ENCODE results near the gene PXMP2.
A peak's percentile ranks its signal among the peaks of the same experiment; 100 is the strongest.

Gene PXMP2

GRCh38 chr12:132698341-132698740 lies 11.0 kb downstream of the PXMP2 start:
- no peak for DNase-seq

DNA sequence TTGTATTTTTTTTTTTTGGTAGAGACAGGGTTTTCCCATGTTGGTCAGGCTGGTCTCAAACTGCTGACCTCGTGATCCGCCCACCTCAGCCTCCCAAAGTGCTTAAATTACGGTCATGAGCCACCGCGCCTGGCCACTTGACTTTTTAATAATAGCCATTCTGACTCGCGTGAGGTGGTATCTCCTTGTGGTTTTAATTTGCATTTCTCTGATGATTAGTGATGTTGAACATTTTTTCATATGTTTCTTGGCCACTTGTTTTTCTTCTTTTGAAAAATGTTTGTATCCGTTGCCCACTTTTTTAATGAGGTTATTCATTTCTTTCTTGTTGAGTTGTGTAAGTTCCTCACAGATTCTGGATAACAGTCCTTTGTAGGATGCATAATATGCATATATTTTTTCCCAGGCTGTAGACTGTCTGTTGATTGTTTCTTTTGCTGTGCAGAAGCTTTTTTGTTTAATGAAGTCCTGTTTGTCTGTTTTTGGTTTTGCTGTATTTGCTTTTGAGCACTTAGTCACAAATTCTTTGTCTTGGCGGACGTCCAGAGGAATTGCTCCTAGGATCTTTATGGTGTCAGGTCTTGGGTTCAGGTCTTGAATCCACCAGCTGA lies 12.9 kb downstream of the PXMP2 start:
- no peak for DNase-seq

GRCh38 chr12:132702640-132703039 lies 15.3 kb downstream of the PXMP2 start:
- no peak for DNase-seq

- no peak for DNase-seq
These were observed 16.3 kb downstream of the PXMP2 start for GRCh38 chr12:132703641-132704040.

DNA sequence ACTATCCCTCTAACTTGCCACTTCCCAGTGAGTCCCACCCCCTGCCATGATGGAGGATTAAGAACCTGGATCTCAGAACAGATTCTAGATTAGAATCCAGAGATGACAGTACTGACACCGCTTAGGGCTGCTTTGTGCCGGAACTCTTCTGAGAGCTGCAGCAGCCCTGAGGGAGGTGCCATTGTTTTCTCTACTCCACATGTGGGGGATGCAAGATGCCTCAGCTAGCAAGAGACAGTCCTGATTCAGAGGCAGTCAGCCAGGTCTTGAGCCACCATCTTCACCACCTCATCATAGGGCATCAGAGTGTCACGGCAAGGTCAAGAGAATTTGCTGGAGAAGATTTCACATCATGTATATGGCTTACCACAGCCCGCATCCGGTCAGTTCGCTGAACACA lies 19.9 kb downstream of the PXMP2 start:
- no peak for DNase-seq

DNA sequence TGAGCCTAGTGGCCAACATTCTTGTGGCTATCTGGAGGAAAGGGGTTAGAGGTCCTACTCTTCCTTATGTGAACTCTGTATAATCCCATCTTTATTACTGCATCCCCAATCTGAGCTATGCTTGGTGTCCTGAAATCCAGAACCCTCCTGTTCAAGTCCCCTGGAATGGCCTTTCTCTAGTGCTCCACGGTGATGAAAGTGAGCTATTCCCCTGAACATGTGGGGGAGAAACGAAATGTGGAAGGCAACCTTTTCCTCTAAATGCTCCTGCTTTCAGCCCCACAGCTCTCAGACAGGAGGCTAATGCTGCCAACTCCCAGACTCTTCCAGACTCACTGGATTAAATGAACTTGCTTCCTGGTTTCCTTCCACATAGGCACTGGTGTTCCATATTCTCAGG lies 20.8 kb downstream of the PXMP2 start:
- no peak for DNase-seq

- no peak for DNase-seq
These were observed 22.6 kb downstream of the PXMP2 start for GRCh38 chr12:132710043-132710404.

GRCh38 chr12:132710405-132711079 lies 23.2 kb downstream of the PXMP2 start, which contains the start of gene PGAM5:
Gene PGAM5 (plus strand): TSS chr12:132710842. CDS start chr12:132710877, 35 bp downstream.
- peak; percentile 96 for DNase-seq

- DNase-seq = no peak
These were observed 23.9 kb downstream of the PXMP2 start for GRCh38 chr12:132711080-132711843.

- DNase-seq = no peak
These were observed 25.7 kb downstream of the PXMP2 start for GRCh38 chr12:132713123-132713522.

DNA sequence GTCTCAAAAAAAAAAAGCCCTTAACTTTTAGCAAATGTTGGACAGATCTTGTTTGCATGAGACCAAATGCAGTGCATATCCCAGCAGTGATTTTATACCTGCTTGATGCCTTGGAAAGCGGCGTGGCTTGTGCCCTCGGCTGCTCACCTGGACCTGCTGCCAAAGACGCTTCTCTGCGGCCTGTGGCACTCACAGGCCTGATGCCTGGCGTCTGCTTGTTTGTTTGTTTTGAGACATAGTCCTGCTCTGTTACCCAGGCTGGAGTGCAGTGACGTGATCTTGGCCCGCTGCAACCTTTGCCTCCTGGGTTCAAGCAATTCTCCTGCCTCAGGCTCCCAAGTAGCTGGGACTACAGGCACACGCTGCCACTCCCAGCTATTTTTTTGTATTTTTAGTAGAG lies 28.5 kb downstream of the PXMP2 start:
- no peak for DNase-seq

DNA sequence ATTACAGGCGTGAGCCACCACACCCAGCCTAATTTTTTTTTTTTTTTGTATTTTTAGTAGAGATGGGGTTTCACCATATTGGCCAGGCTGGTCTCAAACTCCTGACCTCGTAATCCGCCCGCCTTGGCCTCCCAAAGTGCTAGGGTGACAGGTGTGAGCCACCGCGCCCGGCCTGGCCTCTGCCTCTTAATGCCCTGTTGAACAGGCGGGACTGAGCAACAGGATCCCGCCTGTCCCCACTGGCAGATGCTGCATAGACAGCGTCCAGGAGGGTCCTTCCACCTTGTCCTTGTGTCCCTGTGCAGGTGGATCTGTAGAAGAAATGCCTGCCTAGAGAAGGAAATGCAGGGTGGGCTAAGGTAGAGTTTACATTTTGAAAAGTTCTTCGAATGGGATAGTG lies 29.0 kb downstream of the PXMP2 start:
- DNase-seq = no peak

- no peak for DNase-seq
These were observed 29.6 kb downstream of the PXMP2 start for GRCh38 chr12:132717011-132717410.

DNA sequence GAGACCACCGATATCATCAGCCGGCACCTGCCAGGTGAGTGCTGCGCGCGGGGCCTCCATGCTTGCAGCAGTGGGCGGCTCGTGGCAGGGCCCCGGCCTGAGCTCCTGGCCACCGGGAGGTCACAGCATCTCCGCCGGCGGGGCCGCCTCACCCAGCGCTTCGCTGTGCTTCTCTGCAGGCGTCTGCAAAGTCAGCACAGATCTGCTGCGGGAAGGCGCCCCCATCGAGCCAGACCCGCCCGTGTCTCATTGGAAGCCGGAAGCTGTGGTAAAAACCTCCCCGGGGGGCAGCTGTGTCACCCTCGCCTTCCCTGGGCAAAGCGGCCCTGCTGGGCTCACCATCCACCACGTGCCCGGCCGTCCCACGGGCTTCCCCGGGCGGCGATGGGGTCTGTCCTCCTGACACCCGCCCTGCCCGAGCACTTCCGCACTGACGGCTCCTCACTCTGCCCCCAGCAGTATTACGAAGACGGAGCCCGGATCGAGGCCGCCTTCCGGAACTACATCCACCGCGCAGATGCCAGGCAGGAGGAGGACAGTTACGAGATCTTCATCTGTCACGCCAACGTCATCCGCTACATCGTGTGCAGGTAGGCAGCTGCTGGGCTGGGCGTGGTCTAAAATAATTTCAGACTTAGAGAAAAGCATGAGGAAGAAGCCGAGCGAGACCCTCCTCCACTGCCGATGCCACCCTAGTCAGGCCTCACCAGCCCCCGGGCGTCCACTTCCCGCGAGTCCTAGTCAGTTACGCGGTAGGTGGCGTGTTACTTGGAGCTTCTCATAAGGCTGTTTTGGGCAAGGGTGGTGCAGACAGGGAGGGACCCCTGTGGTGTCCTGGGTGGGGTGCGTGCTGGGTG lies 30.4 kb downstream of the PXMP2 start:
- DNase-seq = no peak

DNA sequence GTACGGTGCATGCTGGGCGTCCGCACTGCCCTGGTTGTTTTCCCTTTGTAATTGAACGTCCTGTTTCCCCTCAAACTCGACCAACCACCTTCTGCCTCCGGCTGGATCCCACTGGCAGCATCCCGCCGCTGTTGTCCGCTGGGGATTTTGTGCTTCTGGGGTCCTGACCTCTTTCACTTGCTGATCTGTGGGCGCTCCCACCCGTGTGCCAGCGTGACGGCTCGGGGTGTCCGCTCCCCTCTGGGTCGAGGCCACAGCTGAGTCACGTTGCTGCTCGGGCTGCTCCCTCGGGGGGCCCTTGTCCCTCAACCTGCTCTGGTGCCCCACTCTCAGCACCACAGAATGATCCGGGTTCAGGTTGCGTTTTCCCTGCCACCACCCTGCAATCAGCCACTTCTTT lies 31.3 kb downstream of the PXMP2 start:
- DNase-seq = no peak

DNA sequence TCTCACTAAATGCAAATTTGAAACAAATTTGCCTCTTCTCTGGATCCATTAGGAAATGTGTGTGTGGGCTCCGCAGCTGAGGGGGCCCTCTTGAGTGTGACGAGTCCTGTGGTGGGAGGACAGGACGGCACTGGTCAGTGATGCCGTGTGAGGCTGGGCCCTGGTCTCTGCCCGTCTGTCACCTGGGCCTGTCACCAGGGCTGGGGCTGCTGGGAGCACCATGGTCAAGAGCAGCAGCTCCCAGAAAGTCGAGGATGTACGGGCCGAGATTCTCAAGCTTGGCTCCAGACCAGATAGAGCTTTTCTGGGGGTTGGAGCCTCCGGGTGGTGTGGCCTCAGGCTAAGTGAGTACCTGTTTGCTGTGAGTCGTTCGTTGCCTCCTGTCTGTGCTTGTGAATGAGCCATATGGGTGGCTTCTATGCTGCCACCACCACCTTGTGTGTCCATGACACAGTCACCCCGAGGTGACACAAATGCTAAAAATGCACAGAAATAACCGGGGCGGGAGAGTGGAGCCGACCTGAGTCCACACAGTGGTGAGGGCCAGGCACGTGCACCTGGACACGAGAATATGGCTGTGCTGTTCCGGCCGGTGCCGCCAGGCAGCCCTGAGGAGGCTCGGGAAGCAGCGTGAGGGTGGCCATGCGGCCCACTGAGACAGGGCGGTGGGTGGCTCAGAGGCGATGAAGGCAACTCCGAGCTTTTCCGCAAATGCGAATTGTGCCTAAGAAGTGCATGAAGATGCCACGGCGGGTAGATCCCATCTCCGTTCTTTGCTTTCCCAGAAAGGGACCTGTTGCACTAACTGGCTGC lies 32.0 kb downstream of the PXMP2 start:
- no peak for DNase-seq

GRCh38 chr12:132719954-132720324 lies 32.6 kb downstream of the PXMP2 start:
- DNase-seq = no peak

- DNase-seq = no peak
These were observed 33.4 kb downstream of the PXMP2 start for GRCh38 chr12:132720606-132721345.

- DNase-seq = no peak
These were observed 35.8 kb downstream of the PXMP2 start for GRCh38 chr12:132723015-132723763.

DNA sequence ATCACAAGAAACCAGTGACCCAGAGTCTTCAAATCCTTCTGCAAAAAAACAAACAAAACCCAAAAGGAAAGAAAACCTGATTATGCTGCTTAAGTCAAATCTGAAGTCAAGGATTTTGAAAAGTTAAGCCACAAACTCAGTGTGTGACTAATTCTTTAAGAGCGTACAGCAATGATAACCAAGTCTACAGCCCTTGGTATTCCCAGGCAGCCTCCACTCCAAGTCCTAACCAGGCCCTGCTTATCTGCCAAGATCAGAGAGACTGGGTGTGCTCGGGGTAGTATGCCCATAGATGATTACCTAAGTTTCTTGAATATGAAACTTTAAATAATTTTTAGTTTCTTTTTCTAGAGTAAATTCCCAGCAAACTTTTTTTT lies 36.4 kb downstream of the PXMP2 start:
- DNase-seq = no peak
